ENCODE data around the gene CD207. TPM values are rescaled to one million over a fixed set of nuclear protein-coding genes. Genes with fewer than 3 reads are reported as not detected.

Gene CD207
- total and polyA plus RNA-seq, 7 donors = 0.04 to 0.59 (median 0.16) TPM; not detected in 1

DNA sequence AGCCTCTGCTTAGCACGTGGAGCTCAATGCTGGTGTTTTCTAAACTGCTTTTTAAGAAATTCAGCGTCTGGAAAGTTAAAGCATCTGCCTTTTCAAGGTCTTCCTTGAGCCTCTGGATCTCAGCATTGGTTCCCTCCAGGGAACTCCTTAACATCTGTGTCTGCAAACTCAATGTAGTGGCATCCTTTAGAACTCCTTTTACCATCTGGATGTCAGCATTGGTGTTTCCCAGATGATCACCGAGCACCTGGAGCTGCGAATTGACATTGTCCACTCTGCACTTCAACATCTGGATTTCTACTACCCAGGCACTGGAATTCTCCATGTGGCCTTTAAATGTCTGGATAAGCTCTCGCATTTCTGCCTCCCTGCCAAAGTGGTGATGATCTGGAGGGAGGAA lies 18.9 kb downstream of the CD207 start:
- TF ChIP-seq, protein P1, sequence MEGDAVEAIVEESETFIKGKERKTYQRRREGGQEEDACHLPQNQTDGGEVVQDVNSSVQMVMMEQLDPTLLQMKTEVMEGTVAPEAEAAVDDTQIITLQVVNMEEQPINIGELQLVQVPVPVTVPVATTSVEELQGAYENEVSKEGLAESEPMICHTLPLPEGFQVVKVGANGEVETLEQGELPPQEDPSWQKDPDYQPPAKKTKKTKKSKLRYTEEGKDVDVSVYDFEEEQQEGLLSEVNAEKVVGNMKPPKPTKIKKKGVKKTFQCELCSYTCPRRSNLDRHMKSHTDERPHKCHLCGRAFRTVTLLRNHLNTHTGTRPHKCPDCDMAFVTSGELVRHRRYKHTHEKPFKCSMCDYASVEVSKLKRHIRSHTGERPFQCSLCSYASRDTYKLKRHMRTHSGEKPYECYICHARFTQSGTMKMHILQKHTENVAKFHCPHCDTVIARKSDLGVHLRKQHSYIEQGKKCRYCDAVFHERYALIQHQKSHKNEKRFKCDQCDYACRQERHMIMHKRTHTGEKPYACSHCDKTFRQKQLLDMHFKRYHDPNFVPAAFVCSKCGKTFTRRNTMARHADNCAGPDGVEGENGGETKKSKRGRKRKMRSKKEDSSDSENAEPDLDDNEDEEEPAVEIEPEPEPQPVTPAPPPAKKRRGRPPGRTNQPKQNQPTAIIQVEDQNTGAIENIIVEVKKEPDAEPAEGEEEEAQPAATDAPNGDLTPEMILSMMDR (IDR thresholded peaks at IDR 0.05) = no peak
- intact Hi-C loops (cut with DNase I) = no loop called here
- H3K27ac ChIP-seq = no peak overlapping the region
- no peaks in the 10 kb centered on the region for H3K4me1 ChIP-seq
- H3K9me3 ChIP-seq = no peaks in the 10 kb centered on the region
- WGBS, 3 donors = 34 to 43% (median 40%) methylated on average over 5 of the region's 5 CpGs
- peaks cover 0 to 7% (median 0%) of the 10 kb centered on the region in 3 donors for H3K27me3 ChIP-seq (ENCODE audit: insufficient read depth in 3 of 3, low read length in 2 of 3)
- H3K4me3 ChIP-seq = no peak overlapping the region
- ATAC-seq (no peak), DNase-seq (no peak)
- no peaks in the 10 kb centered on the region for H3K36me3 ChIP-seq (ENCODE audit: insufficient read depth in 1 of 2, low read depth in 1 of 2)

DNA sequence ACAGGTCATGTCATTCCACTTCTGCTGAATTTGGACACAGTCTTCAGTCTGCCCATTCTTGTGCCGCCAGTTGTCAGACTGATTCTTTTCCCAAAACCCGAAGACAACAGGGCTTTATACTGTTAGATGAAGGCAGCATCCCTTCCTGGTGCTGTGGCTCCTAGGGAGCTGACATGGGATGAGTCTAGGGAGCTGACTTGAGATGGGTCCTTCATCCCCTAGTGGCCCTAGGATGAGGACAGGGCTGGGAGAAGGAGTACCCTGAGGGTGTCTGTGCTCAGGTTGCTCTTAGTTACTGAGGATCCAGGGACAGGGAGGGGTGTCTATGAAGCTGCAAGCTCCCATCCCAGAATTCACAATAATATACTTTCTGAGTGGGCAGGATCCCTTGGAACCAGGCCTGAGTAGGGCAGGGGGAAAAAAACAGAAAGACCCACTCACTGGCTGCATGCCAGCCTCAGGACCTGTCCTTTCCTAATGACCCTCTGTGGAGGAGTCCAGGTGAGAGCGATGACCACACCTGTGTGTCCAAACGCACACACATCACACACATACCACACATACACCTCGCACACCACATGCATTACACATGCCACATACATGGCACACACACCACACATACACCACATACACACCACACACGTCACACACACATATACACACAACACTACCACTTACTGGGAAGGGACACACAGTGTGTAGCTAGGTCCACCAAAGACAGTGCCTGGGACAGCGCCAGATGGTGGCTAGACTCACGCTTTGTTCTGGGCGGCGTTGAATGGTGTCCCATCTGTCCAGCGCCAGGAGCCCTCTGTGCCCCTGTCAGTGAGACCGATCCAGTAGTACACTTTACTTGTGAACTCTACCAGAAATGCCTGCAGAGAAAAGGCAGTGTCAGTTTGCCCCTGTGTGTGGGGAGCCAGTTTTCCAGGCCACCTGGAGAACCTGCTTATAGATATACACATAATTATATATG lies 26.3 kb downstream of the CD207 start:
- ATAC-seq = no peak
- intact Hi-C loops (cut with DNase I) = no loop called here
- WGBS, 3 donors = 75 to 88% (median 77%) methylated on average over 12 of the region's 12 CpGs

DNA sequence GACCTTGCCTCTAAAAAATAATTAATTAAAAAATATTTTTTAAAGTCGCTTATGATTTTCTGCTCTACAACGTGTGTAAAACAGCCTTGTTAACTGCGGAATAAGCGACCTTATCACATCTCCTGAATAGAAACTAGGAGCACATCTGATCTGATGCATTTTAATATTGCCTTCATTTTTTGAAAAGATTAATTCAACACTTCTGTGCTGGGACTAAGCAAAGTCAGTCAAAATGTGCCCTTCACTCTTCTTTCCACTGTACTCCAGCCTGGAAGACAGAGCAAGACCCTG lies 27.8 kb downstream of the CD207 start:
- 93 to 94% (median 94%) methylated on average over 4 of the region's 4 CpGs for WGBS, 3 donors

More for the DNA sequence above, 26.3 kb downstream of the CD207 start:
- no peak for DNase-seq
- Histone ChIP-seq H3K9me3 (no peaks in the 10 kb centered on the region), H3K4me3 (no peak overlapping the region), H3K4me1 (no peaks in the 10 kb centered on the region), H3K27me3 (ENCODE audit: insufficient read depth in 3 of 3, low read length in 2 of 3) (peaks cover 0 to 5% (median 0%) of the 10 kb centered on the region in 3 donors), H3K36me3 (ENCODE audit: insufficient read depth in 1 of 2, low read depth in 1 of 2) (no peaks in the 10 kb centered on the region), H3K27ac (no peak overlapping the region)
- TF ChIP-seq, protein P1 (IDR thresholded peaks at IDR 0.05) = no peak

DNA sequence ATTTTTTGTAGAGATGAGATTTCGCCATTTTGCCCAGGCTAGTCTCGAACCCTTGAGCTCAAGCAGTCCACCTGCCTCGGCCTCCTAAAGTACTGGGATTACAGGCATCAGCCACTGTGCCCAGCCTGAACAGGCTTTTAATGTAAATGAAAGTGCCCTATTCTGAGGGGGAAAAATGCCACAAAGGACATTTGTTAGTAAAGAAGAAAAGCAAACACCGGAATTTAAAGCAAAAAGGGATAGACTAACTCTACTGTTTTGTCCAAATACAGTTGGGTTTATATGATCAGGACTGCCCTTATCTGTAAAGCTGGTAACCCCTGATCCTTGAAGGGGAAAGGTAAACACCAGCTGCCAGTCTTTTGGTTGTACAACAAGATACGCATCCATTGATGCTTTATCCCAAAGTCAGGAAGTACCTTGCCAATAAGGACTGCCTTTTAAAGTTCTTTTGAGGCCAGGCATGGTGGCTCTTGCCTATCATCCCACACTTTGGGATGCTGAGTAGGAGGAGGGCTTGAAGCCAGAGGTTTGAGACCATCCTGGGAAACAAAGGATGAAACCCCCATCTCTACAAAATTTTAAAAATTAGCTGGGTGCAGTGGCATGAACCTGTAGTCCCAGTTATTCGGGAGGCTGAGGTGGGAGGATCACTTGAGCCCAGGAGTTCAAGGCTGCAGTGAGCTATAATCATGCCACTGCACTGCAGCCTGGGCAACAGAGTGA lies 28.4 kb downstream of the CD207 start:
- TF ChIP-seq, protein P1 (IDR thresholded peaks at IDR 0.05) = no peak
- WGBS, 3 donors = 89 to 91% (median 91%) methylated on average over 6 of the region's 6 CpGs
- no peaks in the 10 kb centered on the region for H3K9me3 ChIP-seq
- ATAC-seq (no peak), DNase-seq (no peak)
- no peaks in the 10 kb centered on the region for H3K36me3 ChIP-seq (ENCODE audit: insufficient read depth in 1 of 2, low read depth in 1 of 2)
- no peaks in the 10 kb centered on the region for H3K4me1 ChIP-seq
- no peak overlapping the region for H3K27ac ChIP-seq
- H3K27me3 ChIP-seq (ENCODE audit: insufficient read depth in 3 of 3, low read length in 2 of 3) = peaks cover 0 to 8% (median 0%) of the 10 kb centered on the region in 3 donors
- intact Hi-C loops (cut with DNase I) = no loop called here
- no peak overlapping the region for H3K4me3 ChIP-seq

More for the DNA sequence above, 27.8 kb downstream of the CD207 start:
- Histone ChIP-seq H3K4me3 (no peak overlapping the region), H3K9me3 (no peaks in the 10 kb centered on the region), H3K27ac (no peak overlapping the region), H3K4me1 (no peaks in the 10 kb centered on the region), H3K27me3 (ENCODE audit: insufficient read depth in 3 of 3, low read length in 2 of 3) (peaks cover 0 to 8% (median 0%) of the 10 kb centered on the region in 3 donors), H3K36me3 (ENCODE audit: insufficient read depth in 1 of 2, low read depth in 1 of 2) (no peaks in the 10 kb centered on the region)
- intact Hi-C loops (cut with DNase I) = no loop called here
- DNase-seq (no peak), ATAC-seq (no peak)
- TF ChIP-seq, protein P1 (IDR thresholded peaks at IDR 0.05) = no peak
